HG03378 (cell line): ENCODE results near the gene RAB11FIP5.
"Not testable (repeated sequence)": the region's sequence is repeated elsewhere in the genome, so short reads cannot be mapped to it uniquely, and the experiment has no call there.

Source experiments
- ATAC-seq: cut with Tn5 transposase; IDR thresholded peaks from one replicate; pipeline ENCODE4 v1.9.1; 2021; ENCODE audit warnings: mild to moderate bottlenecking, moderate library complexity; ENCODE audit not compliant: unreplicated experiment

RAB11FIP5 gene

DNA sequence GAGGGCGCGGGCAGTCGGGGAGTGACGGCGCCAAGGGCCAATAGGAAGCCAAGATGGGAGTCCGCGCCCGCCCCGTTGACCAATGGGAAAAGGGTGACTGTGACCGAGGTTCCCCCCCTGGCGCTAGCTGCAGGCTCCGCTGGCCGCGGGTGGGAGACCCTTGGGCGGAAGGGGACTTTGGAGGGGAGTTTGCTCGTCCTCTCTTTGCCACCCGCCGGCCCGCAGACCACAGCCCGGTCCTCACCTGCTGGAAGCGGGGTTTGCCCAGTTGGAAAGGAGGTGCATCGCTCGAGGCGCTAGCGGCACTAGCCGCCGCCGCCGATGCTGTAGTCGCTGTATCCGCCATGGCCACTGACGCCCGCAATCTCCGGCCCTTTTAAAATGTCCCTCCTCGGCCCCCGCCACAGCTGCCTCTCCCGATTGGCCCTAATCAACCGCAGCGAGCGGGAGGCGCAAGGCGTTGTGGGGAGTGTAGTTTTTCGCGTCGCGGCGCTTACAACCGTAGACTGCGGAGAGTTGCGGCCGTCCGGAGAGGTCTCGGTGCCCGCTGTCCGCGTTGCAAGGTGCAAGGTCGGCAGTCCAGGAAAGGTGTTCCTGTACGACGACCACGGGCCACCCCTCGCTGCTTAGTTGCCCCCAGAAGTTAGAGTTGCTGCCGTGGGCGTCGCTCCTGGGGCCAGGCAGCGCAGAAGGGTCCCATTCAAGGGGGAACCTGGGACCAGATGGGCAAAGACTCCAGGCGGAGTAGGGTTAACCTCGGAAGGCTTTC lies 41.2 kb downstream of the RAB11FIP5 start, which contains the start of gene SFXN5:
Gene SFXN5, minus strand, starts transcription at position 353 of the 769 bp plus-strand sequence. Its CDS starts 7 bp downstream, at position 346.
- ATAC-seq = peak; percentile 86

DNA sequence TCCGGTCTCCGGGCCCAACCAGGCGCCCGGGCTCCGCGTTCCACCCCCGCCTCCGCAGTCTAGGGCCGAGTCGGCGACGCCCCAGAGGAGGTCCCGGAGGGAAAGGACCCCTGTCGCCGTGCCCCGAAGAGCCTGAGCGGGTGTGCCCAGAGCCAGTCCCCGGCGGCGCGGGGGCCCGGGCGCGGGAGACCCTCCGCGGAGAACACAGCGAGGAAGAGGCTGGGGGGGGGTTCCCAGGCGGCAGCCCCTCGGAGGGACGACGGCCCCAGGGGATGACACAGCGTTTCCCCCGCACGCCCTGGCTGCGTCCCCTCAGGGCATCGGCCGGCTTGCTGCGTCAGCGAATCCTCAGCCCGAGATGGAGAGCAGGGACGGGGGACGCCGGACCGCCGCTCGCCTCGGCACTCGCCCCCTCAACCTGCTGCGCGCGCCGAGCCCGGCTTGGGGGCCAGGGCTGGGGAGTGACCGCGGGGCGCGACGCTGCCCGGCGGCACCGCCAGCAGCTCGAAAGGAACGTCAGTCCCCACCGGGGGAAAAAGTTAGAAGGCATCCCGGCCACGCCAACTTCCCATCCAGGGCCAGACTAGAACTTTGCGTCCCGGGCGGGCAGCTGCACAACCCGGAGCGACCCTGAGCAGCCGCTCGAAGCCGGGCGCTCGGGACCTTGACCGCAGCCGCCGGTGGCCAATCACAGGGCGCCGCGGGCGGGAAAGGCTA lies 41.9 kb downstream of the RAB11FIP5 start:
- ATAC-seq = peak; percentile 21

DNA sequence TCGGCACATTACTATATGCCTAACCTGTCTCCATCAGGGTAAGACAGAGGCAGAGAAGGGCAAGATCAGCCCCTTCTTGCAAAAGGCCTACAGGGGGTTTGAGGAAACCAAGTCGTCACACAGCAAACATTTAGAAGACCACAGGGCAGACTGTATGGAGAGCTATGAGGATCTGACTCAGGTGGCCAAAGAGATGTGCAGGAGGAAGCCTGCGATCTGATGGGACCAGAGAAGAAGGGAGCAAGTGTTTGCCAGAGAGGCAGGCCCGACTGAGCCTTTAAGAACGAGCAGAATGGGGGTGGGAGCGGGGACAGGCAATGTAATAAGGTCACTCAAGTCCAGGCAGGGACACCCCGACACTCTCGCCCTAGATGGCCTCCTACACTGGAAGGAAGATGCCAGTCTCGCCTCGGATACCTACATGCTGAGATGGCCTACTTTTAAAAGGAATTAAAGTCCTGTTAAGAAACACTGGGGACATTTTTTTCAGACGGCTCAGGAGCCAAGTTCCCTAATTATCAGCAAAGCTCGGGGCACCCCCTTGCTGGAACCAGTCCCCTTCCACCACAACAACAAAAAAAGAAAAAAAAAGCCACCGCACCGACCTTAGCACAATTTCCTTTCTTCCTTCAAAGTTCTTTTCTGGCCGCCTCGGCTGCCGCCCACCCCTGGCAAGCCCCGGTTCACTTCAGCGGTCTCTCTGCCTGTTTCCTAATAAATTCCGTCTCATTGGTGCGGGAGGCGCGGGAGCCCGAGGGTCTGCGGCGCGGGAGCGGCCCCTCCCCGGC lies 42.7 kb downstream of the RAB11FIP5 start:
- ATAC-seq = no peak

DNA sequence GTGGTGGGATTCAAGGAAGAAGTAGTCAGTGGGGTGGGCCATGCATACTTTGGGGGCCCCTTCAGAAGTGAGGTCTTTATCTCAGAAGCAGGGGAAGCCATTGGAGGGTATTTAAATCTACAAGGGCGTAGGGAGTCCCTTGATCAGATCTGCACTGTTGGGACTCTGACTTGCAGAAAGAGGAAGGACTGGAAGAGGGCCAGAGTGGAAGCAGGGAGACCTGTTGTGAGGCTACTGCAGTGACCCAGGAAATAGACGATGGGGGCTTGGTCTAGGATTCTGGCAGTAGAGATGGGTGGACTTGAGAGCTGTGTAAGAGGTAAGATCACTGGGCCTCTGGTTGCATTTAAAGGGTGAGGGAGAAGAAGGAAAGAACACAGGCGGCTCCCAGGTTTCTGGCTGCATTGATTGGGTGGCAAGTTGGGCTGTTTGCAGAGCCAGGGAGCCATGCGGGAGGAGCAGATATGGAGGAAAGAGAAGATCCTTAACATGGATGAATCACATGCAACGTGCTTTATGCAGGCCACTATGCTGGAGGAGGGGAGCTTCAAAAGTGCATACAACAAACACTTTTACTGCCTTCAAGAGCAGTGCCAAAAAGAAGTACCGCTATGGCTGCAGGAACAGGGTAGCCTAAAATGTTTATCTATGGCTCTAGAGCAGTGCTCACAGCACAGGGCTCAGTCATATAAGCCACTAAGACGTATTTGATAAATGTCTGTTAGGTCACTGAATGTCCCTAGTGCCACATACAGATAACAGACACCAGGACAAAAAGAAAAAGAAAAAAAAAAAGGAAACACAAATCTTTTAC lies 43.5 kb downstream of the RAB11FIP5 start:
- ATAC-seq = no peak

DNA sequence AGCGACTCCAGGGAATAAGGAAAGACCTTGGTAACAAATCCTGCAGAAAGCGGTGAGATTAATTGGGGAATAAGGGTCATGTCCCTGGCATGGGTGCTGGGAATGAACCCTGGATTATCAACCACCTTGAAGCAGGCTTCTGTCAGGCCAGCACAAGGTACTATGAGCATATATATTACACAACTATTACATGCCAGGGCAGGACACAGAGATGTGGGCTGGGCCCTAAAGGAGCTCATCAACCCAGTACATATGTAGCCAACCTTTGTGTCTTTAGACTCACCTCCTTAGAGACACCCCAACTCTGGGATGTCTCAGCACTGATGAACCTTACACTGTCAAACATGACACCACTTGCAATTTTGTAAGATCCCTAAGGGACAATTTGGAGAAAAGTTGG lies 44.6 kb downstream of the RAB11FIP5 start:
- ATAC-seq = no peak

DNA sequence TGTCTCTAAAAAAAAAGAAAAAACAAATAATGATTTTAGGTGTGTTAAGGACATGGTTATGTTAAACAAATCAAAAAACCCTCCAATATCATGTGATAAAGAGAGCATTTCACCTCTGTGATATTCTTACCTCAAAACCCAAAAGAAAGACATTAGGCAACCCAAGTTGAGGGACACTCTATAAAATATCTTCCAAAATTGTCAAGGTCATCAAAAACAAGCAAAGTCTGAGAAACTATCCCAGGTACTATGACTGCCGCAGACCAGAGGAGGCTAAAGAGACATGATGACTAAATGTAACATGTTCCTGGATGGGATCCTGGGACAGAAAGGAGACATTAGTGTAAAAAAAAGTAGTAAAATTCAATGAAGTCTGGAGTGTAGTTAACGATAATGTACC lies 45.7 kb downstream of the RAB11FIP5 start:
- ATAC-seq = no peak

DNA sequence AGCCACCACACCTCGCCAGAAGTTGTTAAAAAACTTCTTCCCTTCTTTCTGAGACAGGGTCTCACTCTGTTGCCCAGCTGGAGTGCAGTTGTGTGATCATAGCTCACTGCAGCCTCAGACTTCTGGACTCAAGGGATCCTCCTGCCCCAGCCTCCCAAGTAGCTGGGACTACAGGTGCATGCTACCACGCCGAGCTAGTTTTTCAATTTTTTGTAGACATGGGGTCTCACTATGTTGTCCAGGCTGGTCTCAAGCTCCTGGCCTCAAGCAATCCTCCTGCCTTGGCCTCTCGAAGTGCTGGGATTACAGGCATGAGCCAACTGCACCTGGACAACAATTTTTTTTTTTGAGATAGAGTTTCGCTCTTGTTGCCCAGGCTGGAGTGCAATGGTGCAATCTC lies 47.7 kb downstream of the RAB11FIP5 start:
- ATAC-seq = not testable (repeated sequence)

DNA sequence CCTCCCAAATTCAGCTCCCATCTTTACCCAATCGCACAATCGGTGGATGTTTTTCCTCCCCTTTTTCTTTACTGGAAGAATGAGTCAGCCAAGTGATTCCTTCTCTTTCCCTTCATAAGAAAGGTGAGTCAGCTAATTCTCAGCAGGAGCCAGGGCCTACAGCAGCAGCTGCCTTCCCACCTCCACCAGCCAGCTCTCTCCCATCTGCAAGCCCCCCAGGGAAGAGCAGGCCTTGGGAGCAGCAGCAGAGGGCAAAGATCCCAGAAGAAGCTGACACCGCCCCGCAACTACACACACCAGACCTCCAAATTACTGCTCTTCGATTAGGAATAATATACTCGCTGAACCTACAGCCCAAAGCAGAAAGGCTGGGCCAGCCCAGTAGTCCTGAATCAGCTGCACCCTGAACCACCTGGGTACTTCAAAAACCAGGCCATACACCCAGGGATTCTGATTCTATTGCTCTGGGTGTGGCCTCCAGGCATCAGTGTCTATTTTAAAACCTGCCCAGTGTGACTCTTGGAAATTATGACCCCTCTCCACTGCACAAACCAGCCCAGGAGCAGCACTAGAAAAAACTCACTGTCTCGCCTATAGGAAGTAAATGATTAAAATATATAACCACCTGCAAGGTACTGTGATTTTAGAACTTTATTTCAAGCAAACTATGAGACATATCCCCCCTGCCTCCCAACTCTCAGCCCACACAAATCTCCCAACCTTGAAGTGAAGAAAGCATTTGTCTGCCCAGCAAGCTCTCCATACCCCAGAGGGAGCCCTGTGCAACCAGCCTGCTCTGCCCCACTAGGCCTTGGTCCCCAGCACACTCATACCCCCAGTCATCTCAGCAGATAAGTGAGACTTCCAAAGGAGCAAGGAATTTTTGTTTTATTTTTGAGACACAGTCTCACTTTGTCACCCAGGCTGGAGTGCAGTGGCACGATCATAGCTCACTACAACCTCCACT lies 48.6 kb downstream of the RAB11FIP5 start:
- ATAC-seq = no peak

DNA sequence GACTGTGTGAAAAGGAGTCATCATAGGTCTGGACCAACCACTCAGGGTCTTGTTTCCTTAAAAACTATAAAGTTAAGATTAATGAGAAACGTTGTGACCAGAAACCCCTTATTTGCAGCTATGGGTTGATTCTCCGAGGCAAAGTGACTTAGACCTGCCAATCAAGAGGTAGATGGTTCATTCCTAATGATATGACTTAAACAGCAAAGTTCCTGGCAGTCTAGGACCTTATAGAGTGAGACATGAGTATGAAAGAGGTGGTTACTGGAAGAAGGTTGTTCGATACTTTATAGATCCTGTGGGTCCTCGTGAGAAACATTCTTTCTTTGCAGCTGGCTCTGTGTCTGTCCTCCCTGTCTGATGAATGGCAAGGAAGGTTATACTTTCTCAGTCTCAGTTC lies 49.3 kb downstream of the RAB11FIP5 start:
- ATAC-seq = no peak

DNA sequence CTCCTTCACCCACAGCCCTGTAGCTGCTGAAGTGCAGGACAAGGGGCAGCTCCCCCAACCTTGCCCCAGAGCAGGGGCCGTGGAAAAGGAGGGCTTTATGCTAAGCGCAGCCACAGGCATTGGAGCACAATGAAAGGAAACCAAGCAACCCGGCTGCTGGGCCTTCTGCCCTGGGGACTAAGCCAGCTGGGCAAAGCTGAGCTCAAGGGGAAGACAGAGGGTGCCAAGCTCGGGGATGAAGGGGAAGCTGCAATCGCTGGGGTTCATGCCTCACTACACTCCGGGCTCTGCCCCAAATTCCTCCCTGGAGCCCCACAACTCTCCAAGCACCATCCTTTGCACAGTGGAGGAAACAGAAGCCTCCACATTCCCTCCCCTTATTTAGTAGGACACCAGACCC lies 53.6 kb downstream of the RAB11FIP5 start:
- ATAC-seq = no peak

DNA sequence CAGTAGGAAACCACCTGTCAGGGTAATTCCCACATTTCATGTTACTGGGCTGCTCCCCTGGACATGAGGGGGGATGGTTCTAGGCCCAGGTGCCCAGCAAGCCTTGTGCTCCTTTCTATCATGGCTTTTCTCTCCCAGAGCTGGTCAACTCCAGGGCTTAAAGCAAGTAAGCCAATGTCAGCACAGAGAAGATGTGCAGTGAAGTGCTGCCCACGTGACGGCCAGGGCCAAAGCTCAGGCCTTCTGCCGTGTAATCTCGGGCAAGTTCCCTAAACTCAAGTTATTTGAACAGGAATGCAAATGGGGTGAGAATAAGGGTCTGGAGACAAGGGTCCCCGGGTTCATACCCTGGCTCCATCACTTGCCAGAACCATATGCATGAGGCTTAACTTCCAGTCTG lies 57.8 kb downstream of the RAB11FIP5 start:
- no peak for ATAC-seq

DNA sequence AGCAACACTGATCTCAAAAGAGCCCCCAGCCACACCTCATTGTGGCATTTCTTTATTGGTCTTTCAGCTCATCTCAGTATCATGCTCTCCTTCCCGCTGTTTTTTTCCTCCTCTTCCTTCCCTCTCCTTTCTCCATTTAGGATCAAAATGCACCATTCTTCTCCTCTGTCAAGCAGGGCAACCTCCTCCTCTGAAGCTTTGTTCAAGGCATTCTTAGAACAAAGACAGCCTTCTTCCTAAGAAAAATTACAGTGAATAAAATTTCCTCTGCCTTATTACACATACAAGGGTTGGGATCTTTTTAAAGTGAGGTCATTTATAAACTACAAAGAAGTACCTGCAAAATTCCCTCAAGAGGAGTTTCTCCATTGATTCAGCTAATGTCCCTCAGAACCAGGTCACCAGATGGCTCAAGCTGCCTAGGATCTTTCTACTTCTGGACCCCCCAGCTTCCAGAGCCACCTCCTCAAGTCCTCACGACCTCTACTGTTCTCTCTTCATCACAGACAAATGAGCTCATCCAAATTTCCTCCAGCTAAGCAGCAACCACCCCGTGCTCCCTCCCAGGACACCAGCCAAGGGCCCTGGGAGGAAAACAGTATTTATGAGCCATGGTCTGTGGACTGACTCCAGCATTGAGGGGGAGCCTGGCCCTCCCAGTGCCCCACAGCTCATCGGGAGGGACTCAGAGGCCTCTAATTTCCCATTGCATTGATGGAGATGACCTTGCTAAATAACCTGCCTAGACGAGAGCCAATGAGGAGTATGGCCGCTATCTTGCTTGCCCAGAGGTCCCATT lies 59.2 kb downstream of the RAB11FIP5 start:
- no peak for ATAC-seq

DNA sequence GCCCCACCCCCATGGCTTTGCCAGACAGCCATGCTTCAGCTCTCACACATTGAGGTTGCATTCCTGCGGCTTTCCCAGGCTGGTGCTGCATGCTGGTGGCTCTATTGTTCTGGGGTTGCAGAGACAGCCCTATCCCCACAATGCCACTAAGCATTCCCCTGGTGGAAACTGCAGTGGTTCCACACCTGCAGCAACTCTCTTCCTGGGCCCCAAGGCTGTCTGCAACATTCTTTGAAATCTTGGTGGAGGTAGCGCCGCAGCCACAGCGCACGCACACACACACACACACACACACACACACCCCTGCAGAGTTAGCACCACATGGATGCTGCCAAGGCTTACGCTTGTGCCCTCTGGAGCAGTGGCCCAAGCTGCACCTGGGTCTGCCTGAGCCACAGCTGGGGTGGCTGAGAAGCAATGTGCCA lies 62.6 kb downstream of the RAB11FIP5 start:
- ATAC-seq = no peak

DNA sequence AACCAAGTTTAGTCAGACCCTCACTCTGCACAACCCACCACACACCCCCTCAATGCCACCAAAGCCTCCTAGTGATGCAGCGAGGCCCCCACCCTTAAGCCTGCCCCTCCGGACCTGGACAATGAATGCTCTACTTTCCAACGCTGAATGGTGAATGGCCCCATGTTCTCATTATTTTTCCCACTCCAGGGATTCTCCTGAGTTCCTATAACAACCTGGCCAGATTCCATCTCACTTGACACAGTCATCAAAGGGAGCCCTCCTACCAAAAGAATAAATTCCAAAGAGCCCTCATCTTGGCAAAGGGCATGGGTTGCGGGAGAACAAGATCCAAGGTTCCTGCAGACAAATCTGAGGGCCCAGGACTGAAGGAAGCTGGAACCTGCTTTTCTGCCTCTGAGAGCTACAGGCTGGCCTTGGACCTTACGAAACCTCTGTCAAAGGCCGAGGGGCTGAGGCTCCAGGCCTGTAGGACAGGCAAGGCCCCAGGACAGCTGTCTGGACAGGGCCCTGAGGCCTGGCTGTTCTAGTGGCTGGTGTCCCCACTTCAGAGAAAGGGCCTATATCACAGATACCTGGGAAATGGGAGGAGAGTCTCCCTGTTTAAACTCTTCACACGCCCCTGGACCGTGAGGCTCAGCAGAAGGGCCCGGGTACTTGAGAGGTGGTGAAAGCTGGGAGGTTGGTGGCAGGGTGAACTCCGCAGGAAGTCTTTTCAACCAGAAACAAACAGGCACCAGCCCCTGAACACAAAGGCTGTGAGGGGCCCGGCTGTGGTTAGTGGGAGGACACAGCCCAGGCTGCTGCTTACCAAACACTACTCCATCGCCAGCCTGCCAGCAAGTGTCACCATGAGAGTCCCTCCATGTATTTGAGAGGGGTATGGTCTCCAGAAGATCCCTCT lies 68.6 kb downstream of the RAB11FIP5 start:
- no peak for ATAC-seq

DNA sequence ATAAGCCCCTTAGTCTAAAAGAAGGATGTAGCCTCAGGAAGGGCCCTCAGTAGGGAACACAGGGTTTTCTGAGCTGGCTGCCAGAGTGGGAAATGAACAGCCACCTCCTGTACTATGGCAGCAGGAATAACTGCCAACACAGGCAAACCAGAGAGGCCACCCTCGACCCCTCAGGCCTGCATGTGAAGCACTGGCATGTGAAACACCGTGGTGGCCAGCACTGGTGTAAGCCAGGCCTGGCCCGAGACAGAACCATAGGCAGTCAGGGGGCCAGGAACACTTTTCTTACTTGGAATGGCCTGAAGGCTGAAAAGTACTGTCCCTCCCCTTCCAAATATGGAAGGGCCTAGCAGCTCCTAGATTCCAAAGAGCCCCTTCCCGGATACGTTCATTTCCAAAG lies 69.5 kb downstream of the RAB11FIP5 start:
- no peak for ATAC-seq

DNA sequence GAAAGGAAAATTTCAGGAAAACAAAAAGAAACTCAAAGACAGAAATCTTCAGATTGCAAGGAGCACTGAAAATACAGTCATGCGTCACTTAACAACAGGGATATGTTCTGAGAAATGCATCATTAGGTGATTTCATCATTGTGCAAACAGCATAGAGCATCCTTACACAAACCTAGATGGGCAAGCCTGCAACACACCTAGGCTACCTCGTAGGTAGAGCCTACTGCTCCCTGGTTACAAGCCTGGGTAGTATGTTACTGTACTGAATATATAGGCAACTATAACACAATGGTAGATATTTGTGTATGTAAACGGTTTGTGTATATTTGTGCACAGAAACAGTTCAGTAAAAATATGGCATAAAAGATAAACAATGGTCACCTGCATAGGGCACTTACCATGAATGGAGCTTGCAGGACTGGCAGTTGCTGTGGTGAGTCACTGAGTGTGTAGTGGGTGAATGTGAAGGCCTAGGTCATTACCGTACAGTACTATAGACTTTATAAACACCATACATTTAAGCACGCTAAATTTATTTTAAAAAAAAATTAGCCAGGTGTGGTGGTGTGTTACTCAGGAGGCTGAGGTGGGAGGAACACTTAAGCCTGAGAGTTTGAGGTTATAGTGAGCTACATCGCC lies 74.7 kb downstream of the RAB11FIP5 start:
- ATAC-seq = no peak

DNA sequence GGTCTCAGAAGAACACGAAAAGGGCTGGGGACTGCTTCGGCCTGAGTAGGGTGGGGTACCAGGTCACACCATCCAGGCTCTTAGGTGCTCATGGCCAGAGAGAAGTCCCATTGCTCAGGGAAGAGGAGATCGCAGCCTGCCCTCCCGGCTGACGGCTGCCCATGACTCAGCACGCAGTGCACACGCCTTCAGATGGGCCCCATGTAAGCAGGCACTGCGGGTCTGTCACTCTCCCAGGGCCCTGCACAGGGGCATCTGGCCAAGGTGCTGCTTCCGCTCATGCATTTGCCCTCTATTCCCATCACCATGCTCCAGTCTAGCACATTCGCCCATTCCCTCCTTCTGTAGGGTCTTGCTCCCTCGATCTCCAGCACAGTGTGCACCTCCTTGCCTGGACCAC lies 76.0 kb downstream of the RAB11FIP5 start:
- ATAC-seq = no peak
